Activated T-cell treated with anti-CD3 and anti-CD28 coated beads, Interleukin-2, amount 50 U/mL, for 24 hours (primary cell): ENCODE data around the gene C5orf58.
A peak's percentile ranks its signal among the peaks of the same experiment; 100 is the strongest.

Experiments
- DNase-seq: peaks from one replicate; pipeline ENCODE4 v3.0.0-alpha.2; 2020
- H3K27ac Mint-ChIP-seq: 2 replicates; pipeline ENCODE4 v1.8.0; 2020; ENCODE audit warnings: mild to moderate bottlenecking, mixed read lengths
- H3K27me3 Mint-ChIP-seq: 2 replicates; pipeline ENCODE4 v1.8.0; 2020; ENCODE audit warnings: mixed read lengths
- H3K36me3 Mint-ChIP-seq: 2 replicates; pipeline ENCODE4 v1.8.0; 2020; ENCODE audit warnings: low read depth, mixed read lengths
- H3K4me1 Mint-ChIP-seq: 2 replicates; pipeline ENCODE4 v1.8.0; 2020; ENCODE audit warnings: low read depth, mixed read lengths
- H3K4me3 Mint-ChIP-seq: 2 replicates; pipeline ENCODE4 v1.8.0; 2020; ENCODE audit warnings: mild to moderate bottlenecking, moderate library complexity, mixed read lengths
- H3K9me3 Mint-ChIP-seq: 2 replicates; pipeline ENCODE4 v1.8.0; 2020; ENCODE audit warnings: mixed read lengths

The C5orf58 gene

DNA sequence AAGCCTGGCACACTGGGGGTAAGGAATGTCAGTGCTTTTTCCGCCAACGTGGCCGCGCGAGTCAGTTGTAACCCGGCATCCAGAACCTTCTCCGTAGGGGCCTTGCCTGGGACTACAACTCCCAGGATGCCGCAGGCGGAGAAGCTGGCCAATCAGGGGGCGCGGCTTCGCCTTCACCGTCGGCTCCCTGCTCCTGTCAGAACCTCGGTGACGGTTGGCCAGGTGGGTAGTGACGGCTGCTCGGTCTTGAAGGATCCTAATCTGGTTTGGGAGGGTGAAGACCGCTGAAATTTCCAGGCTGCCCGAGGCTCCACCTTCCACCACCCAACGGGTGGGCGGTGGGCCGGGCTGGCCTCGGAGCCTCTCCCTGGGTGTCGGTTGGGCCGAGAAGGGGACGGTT is at the start of gene C5orf58:
C5orf58 (plus strand) TSS at position 200 of the 400 bp plus-strand sequence. CDS start 1,992 bp downstream, outside the sequence.
- Mint-ChIP-seq H3K4me1 (no peaks in the 10 kb centered on the region), H3K9me3 (no peaks in the 10 kb centered on the region), H3K36me3 (peaks cover 3% of the 10 kb centered on the region), H3K4me3 (no peak within 1 kb of the TSS), H3K27me3 (no peaks in the 10 kb centered on the region), H3K27ac (no peak within 1 kb of the TSS)
- DNase-seq = no peak

DNA sequence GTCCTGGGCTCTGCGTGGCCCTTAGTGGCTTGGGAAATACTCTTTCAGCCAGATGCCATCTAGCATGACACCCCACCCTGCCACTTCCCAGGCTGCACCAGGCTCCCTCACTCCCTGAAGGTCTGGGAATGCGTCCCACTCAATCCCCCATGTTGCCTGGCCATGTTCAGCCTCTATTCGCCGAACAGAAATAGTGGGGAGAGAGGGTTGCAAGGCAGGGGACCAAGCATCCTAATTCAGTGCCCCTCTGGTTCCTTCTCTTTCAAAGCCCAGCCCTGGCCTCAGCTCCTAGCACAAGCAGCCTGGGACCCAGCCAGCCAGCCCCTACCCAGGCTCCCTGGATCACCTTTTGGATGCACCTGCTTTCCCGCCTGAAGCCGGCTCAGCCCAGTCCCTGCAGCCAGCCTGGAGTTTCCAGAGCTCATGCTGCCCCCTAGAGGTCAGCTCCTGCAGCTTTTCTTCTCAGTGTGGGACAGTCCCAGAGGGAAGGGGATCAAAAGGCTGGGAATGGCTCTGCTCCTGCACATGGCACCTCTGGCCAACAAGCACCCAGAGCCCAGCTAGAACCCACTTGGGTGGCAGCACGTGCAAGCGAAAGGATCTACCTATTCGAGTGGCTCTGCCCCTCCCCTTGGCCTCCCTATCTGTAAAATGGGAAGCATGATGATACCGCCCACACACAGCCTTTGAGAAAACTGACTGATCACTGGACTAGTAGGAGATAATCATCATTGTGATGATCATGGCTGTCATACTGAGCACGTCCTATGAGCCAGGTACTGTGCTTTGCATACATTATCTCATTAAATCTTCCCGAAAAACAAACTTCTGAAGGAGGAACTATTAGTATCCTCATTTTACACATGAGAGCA is 48.7 kb upstream of the C5orf58 start:
- Mint-ChIP-seq H3K9me3 (no peaks in the 10 kb centered on the region), H3K4me1 (peaks cover 4% of the 10 kb centered on the region), H3K36me3 (no peaks in the 10 kb centered on the region), H3K27ac (no peak overlapping the region), H3K27me3 (no peaks in the 10 kb centered on the region), H3K4me3 (no peak overlapping the region)
- DNase-seq = peak; percentile 63

DNA sequence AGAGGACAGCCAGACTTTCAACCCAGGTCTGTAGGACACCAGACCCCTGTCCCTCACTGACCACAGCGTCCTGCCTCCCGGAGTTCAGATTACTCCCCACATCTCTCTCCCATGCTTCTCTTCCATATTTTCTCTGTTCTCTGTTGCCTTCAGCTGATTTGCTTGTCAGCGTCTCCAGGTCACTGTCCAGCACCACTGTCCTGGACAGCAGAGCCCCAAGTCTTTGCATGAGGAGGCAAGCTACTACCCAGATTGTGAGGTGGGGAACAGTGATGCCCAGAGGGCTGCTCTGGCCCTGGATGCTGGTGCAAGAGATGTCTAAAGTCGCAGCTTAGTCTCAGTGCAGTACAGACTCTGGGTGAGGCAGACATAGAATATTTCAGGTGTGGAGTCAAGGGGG is 48.0 kb upstream of the C5orf58 start:
- no peaks in the 10 kb centered on the region for H3K36me3 Mint-ChIP-seq
- H3K27ac Mint-ChIP-seq = no peak overlapping the region
- no peak for DNase-seq
- peaks cover 4% of the 10 kb centered on the region for H3K4me1 Mint-ChIP-seq
- H3K27me3 Mint-ChIP-seq = no peaks in the 10 kb centered on the region
- no peaks in the 10 kb centered on the region for H3K9me3 Mint-ChIP-seq
- no peak overlapping the region for H3K4me3 Mint-ChIP-seq

GRCh38 chr5:170186156-170186555 is 46.6 kb upstream of the C5orf58 start:
- no peaks in the 10 kb centered on the region for H3K27me3 Mint-ChIP-seq
- H3K27ac Mint-ChIP-seq = no peak overlapping the region
- DNase-seq = no peak
- H3K9me3 Mint-ChIP-seq = no peaks in the 10 kb centered on the region
- no peaks in the 10 kb centered on the region for H3K36me3 Mint-ChIP-seq
- H3K4me3 Mint-ChIP-seq = no peak overlapping the region
- H3K4me1 Mint-ChIP-seq = peaks cover 4% of the 10 kb centered on the region

- DNase-seq = no peak
- H3K4me3 Mint-ChIP-seq = no peak overlapping the region
- H3K9me3 Mint-ChIP-seq = no peaks in the 10 kb centered on the region
- H3K27ac Mint-ChIP-seq = no peak overlapping the region
- no peaks in the 10 kb centered on the region for H3K36me3 Mint-ChIP-seq
- no peaks in the 10 kb centered on the region for H3K27me3 Mint-ChIP-seq
- peaks cover 4% of the 10 kb centered on the region for H3K4me1 Mint-ChIP-seq
Measured at GRCh38 chr5:170186856-170187255, 45.9 kb upstream of the C5orf58 start.

GRCh38 chr5:170190436-170191134 is 42.2 kb upstream of the C5orf58 start:
- Mint-ChIP-seq H3K9me3 (no peaks in the 10 kb centered on the region), H3K4me1 (no peaks in the 10 kb centered on the region), H3K36me3 (no peaks in the 10 kb centered on the region), H3K27me3 (no peaks in the 10 kb centered on the region), H3K27ac (no peak overlapping the region), H3K4me3 (no peak overlapping the region)
- no peak for DNase-seq

DNA sequence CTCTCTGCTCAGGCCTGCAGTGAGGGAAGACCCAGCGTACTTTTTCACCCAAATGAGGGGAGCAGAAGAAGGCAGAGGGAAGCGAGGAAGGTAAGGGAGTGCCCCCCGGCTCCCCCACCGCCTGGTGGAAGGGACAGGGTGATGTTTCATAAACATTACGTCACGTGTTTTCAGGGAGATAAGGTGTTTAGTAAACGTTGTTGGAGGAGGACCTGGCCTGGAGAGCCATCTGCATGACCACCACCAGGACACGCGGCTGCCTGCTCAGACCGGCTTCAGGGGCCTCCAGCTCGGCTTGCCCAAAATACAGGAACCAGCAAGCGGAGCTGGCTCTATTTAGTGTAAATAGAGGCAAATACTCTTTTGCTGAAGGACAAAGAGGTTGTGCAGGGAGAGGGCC is 40.0 kb upstream of the C5orf58 start:
- no peaks in the 10 kb centered on the region for H3K27me3 Mint-ChIP-seq
- H3K4me1 Mint-ChIP-seq = no peaks in the 10 kb centered on the region
- no peak overlapping the region for H3K27ac Mint-ChIP-seq
- H3K36me3 Mint-ChIP-seq = no peaks in the 10 kb centered on the region
- H3K4me3 Mint-ChIP-seq = no peak overlapping the region
- no peaks in the 10 kb centered on the region for H3K9me3 Mint-ChIP-seq
- no peak for DNase-seq

GRCh38 chr5:170195961-170196360 is 36.8 kb upstream of the C5orf58 start:
- no peak for DNase-seq
- H3K27ac Mint-ChIP-seq = no peak overlapping the region
- H3K4me3 Mint-ChIP-seq = no peak overlapping the region
- no peaks in the 10 kb centered on the region for H3K36me3 Mint-ChIP-seq
- H3K27me3 Mint-ChIP-seq = no peaks in the 10 kb centered on the region
- H3K4me1 Mint-ChIP-seq = no peaks in the 10 kb centered on the region
- no peaks in the 10 kb centered on the region for H3K9me3 Mint-ChIP-seq

DNA sequence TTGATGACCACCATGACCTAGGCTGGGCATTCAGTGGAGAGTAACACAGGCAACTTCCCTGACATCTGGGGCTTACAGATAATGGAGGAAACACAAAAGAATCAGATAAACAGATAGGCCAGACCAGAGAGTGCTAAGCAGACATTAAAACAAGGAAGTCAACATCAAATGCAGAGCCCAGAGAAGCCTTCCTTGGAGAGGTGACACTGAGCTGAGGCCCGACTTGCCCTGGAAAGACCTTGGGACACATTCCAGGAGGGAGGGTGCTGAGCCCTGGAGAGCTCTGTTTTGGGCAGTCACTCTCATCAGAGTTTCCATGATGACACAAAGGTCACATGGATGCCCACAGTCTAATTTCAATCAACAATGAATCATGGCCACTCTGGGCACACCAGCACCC is 31.9 kb upstream of the C5orf58 start:
- no peaks in the 10 kb centered on the region for H3K27me3 Mint-ChIP-seq
- H3K4me3 Mint-ChIP-seq = no peak overlapping the region
- H3K4me1 Mint-ChIP-seq = no peaks in the 10 kb centered on the region
- H3K9me3 Mint-ChIP-seq = no peaks in the 10 kb centered on the region
- no peak for DNase-seq
- H3K27ac Mint-ChIP-seq = no peak overlapping the region
- no peaks in the 10 kb centered on the region for H3K36me3 Mint-ChIP-seq

DNA sequence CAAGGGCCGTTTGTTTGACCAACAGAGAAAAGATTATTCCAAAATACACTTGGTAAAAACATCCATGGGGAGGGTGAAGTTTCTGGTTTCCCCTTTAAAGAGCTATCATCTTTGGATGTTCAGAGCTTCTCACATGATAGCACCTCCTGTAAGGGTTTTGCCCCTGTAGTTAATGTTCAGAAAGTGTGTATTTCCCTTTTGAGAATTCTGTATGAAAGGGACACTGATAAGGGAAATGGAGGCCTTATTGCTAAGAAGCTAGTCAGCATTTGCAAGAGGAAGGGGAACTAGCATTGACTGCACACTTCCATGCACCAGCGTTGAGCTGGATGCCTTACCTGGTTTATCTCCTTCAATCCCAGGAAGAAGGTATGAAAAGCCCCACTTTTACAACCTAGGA is 31.5 kb upstream of the C5orf58 start:
- no peaks in the 10 kb centered on the region for H3K27me3 Mint-ChIP-seq
- H3K4me1 Mint-ChIP-seq = no peaks in the 10 kb centered on the region
- H3K4me3 Mint-ChIP-seq = no peak overlapping the region
- H3K36me3 Mint-ChIP-seq = no peaks in the 10 kb centered on the region
- H3K27ac Mint-ChIP-seq = no peak overlapping the region
- H3K9me3 Mint-ChIP-seq = no peaks in the 10 kb centered on the region
- DNase-seq = no peak

DNA sequence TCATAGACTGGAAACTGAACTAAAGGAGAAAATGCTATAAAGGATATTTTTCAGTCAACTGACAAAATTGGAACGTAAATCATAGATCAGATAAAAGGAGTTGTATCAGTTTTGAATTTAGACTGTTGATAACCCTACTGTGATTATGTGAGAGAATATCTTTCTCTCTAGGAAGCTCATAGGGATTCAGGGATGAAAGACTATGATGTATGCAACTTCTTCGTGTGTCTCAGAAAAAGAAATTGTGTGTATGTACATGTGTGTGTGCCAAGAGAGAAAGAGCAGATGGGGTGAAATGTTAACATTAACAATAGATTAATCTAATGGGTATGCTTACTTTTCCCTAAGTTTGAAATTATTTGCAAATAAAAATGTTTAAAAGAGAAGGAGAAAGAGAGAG is 30.7 kb upstream of the C5orf58 start:
- H3K4me3 Mint-ChIP-seq = no peak overlapping the region
- no peaks in the 10 kb centered on the region for H3K36me3 Mint-ChIP-seq
- H3K9me3 Mint-ChIP-seq = no peaks in the 10 kb centered on the region
- no peak overlapping the region for H3K27ac Mint-ChIP-seq
- DNase-seq = no peak
- no peaks in the 10 kb centered on the region for H3K27me3 Mint-ChIP-seq
- no peaks in the 10 kb centered on the region for H3K4me1 Mint-ChIP-seq

GRCh38 chr5:170204202-170204601 is 28.6 kb upstream of the C5orf58 start:
- H3K9me3 Mint-ChIP-seq = no peaks in the 10 kb centered on the region
- no peak overlapping the region for H3K4me3 Mint-ChIP-seq
- no peak overlapping the region for H3K27ac Mint-ChIP-seq
- no peaks in the 10 kb centered on the region for H3K36me3 Mint-ChIP-seq
- DNase-seq = no peak
- no peaks in the 10 kb centered on the region for H3K4me1 Mint-ChIP-seq
- H3K27me3 Mint-ChIP-seq = no peaks in the 10 kb centered on the region

DNA sequence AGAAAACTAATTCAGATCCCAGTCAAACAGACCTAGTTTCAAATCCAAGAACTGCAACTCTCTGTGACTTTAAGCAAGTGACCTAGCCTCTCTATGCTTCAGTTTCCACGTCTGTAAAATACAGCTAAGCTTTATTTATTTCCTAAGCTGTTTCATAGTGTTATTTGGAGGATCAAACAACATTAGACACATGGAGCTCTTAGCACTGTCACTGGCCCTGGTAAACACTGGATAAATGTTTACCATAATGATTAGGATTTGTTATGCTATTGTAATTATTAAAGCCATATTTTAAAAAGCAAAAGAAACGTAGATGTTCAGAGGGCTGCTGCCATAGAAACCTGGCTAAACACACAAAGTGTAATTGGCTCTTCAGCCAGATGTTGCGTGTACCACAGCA is 26.6 kb upstream of the C5orf58 start:
- no peak overlapping the region for H3K4me3 Mint-ChIP-seq
- no peak overlapping the region for H3K27ac Mint-ChIP-seq
- no peaks in the 10 kb centered on the region for H3K9me3 Mint-ChIP-seq
- DNase-seq = no peak
- H3K27me3 Mint-ChIP-seq = peaks cover 7% of the 10 kb centered on the region
- H3K36me3 Mint-ChIP-seq = no peaks in the 10 kb centered on the region
- no peaks in the 10 kb centered on the region for H3K4me1 Mint-ChIP-seq

GRCh38 chr5:170206958-170207357 is 25.8 kb upstream of the C5orf58 start:
- peaks cover 7% of the 10 kb centered on the region for H3K27me3 Mint-ChIP-seq
- no peaks in the 10 kb centered on the region for H3K9me3 Mint-ChIP-seq
- no peaks in the 10 kb centered on the region for H3K36me3 Mint-ChIP-seq
- H3K4me3 Mint-ChIP-seq = no peak overlapping the region
- no peaks in the 10 kb centered on the region for H3K4me1 Mint-ChIP-seq
- DNase-seq = no peak
- H3K27ac Mint-ChIP-seq = no peak overlapping the region

- Mint-ChIP-seq H3K4me3 (no peak overlapping the region), H3K4me1 (no peaks in the 10 kb centered on the region), H3K9me3 (no peaks in the 10 kb centered on the region), H3K27me3 (peaks cover 7% of the 10 kb centered on the region), H3K36me3 (no peaks in the 10 kb centered on the region), H3K27ac (no peak overlapping the region)
- DNase-seq = no peak
Measured at GRCh38 chr5:170211575-170212334, 21.0 kb upstream of the C5orf58 start.
